Endothelial cell of umbilical vein (primary cell): ENCODE data around the gene GAS2L2. TPM values are rescaled to one million over a fixed set of nuclear protein-coding genes. Genes with fewer than 3 reads are reported as not detected.

Experiments used
- BruUV-seq: library from RNA; stranded (reverse); fragments of 400-500 nt; replicated peaks from 2 replicates; lab custom pipeline; 2021; lab: Mats Ljungman, UMichigan
- CTCF ChIA-PET: fragments of 300-600, 350-600 bp; sonication (Branson Sonifier 250); formaldehyde crosslinking; loops from one replicate; lab custom pipeline; 2021; ENCODE audit warnings: antibody characterized with exemption, inconsistent platforms; lab: Charles Lee
- POLR2A ChIA-PET: fragments of 300-600, 350-600 bp; sonication (Branson Sonifier 250); formaldehyde crosslinking; loops from one replicate; lab custom pipeline; 2021; ENCODE audit warnings: antibody characterized with exemption, inconsistent platforms; lab: Charles Lee
- DNase-seq: peaks from one replicate; pipeline ENCODE4 v3.0.0-alpha.2; 2011; ENCODE audit warnings: low read depth, low spot score
- FAIRE-seq: peaks from 2 replicates; lab custom pipeline; 2011; peaks lifted over from hg19 to GRCh38; lab: Jason Lieb, UNC
- H2AFZ ChIP-seq: 2 replicates; pipeline ENCODE4 v1.6.0; 2012; ENCODE audit warnings: low read depth, low read length, control low read depth, inconsistent platforms
- H3K27ac ChIP-seq: 2 replicates; pipeline ENCODE4 v1.5.1; 2011; ENCODE audit warnings: low read depth, mild to moderate bottlenecking, control low read depth, low read length, moderate library complexity; ENCODE audit not compliant: insufficient read depth
- H3K27me3 ChIP-seq, 2 experiments: 2 replicates each; pipeline versions ENCODE4 v1.6.0 to v1.6.1; 2011; ENCODE audit warnings: low read length in 2 of 2, mixed read lengths in 1 of 2; ENCODE audit not compliant: control insufficient read depth in 2 of 2, insufficient read depth in 2 of 2
- H3K36me3 ChIP-seq, 2 experiments: 2 replicates in 1 of 2; 3 replicates in 1 of 2; pipeline ENCODE4 v1.5.1; 2011; ENCODE audit warnings: low read length in 2 of 2, mild to moderate bottlenecking in 1 of 2, moderate library complexity in 1 of 2; ENCODE audit not compliant: control insufficient read depth in 2 of 2, insufficient read depth in 2 of 2; ENCODE audit errors: extremely low read depth in 1 of 2
- H3K4me1 ChIP-seq: 3 replicates; pipeline ENCODE4 v1.5.1; 2011; ENCODE audit warnings: mild to moderate bottlenecking, low read length; ENCODE audit not compliant: control insufficient read depth, insufficient read depth; ENCODE audit errors: extremely low read depth
- H3K4me2 ChIP-seq: 2 replicates; pipeline ENCODE4 v1.6.1; 2011; ENCODE audit warnings: low read length, control low read depth, mixed read lengths; ENCODE audit not compliant: insufficient read depth
- H3K4me3 ChIP-seq, 3 experiments: fragments of 200-600 bp in 1 of 3; sonication (generic), shearing (Covaris generic) in 1 of 3; replicated peaks in 1 of 3; 2 replicates each; pipeline ENCODE4 v1.5.1; 2011 to 2016; ENCODE audit warnings: control low read depth in 3 of 3, low read length in 3 of 3, mild to moderate bottlenecking in 2 of 3, inconsistent platforms in 1 of 3, low read depth in 1 of 3, moderate library complexity in 1 of 3; ENCODE audit not compliant: insufficient read depth in 1 of 3
- H3K79me2 ChIP-seq: 2 replicates; pipeline ENCODE4 v1.6.0; 2012; ENCODE audit warnings: low read length, inconsistent platforms; ENCODE audit not compliant: control insufficient read depth, insufficient read depth
- H3K9ac ChIP-seq: replicated peaks from 2 replicates; pipeline ENCODE3; 2011; ENCODE audit warnings: low read length, control low read depth; ENCODE audit not compliant: insufficient read depth; ENCODE audit errors: extremely low read depth
- H3K9me1 ChIP-seq: replicated peaks from 3 replicates; pipeline ENCODE4 v1.6.0; 2011; ENCODE audit warnings: mild to moderate bottlenecking, low read length; ENCODE audit not compliant: control insufficient read depth, insufficient read depth; ENCODE audit errors: extremely low read depth
- H3K9me3 ChIP-seq: replicated peaks from 2 replicates; pipeline ENCODE4 v1.5.1; 2012; ENCODE audit warnings: low read length, inconsistent platforms; ENCODE audit not compliant: control insufficient read depth, insufficient read depth
- H4K20me1 ChIP-seq: replicated peaks from 2 replicates; pipeline ENCODE3; 2011; ENCODE audit warnings: mild to moderate bottlenecking, low read length; ENCODE audit not compliant: control insufficient read depth, insufficient read depth; ENCODE audit errors: extremely low read depth
- FOS ChIP-seq: IDR thresholded peaks from 2 replicates; pipeline ENCODE4 v1.6.1; 2011; ENCODE audit warnings: mild to moderate bottlenecking, low read length, moderate library complexity, borderline replicate concordance; ENCODE audit not compliant: insufficient read depth
- GATA2 ChIP-seq: IDR thresholded peaks from 2 replicates; pipeline ENCODE4 v1.7.0; 2011; ENCODE audit warnings: low read depth, mild to moderate bottlenecking, moderate library complexity, mixed read lengths, low read length; ENCODE audit not compliant: insufficient read length, insufficient read depth
- JUN ChIP-seq: IDR thresholded peaks from 2 replicates; pipeline ENCODE4 v1.6.1; 2011; ENCODE audit warnings: borderline replicate concordance, low read depth; ENCODE audit not compliant: insufficient read length, insufficient read depth
- MYC ChIP-seq: IDR thresholded peaks from one replicate; pipeline ENCODE4 v1.6.1; 2011; ENCODE audit warnings: mild to moderate bottlenecking, low read depth, low read length
- POLR2A ChIP-seq: IDR thresholded peaks from 2 replicates; pipeline ENCODE4 v1.6.1; 2012; ENCODE audit warnings: low read depth, mild to moderate bottlenecking, control low read depth, low read length
- POLR2AphosphoS5 ChIP-seq: IDR thresholded peaks from 2 replicates; pipeline ENCODE4 v1.6.1; 2012; ENCODE audit warnings: low read depth, mild to moderate bottlenecking, control low read depth, low read length, moderate library complexity; ENCODE audit not compliant: insufficient read depth
- dilution Hi-C: fragments of 300-500 bp; cut with MboI; formaldehyde crosslinking; loops from one replicate; pipeline ENCODE4 v1.15.0; 2019; ENCODE audit warnings: low sequenced_read_pairs; ENCODE audit not compliant: extremely low pct_ligation_motif_present
- intact Hi-C: fragments of 100-400 bp; cut with micrococcal nuclease; formaldehyde crosslinking; loops from one replicate; pipeline ENCODE4 v1.10.0; 2022
- polyA plus RNA-seq, 4 experiments: library from polyadenylated mRNA; depleted of rRNA in 3 of 4; stranded (reverse) in 3 of 4; unstranded in 1 of 4; fragments of >200 nt; gene quantifications; 2 replicates each; pipeline versions ENCODE4 v1.2.1 to v1.2.3, GENCODE V29; 2011 to 2012; ENCODE audit warnings: missing spikeins in 1 of 4
- total RNA-seq: library from RNA; stranded (reverse); gene quantifications from 2 replicates; pipeline ENCODE4 v1.2.3, GENCODE V29; 2021
- TF ChIP-seq, protein P1 (sequence below), 2 donors: IDR thresholded peaks; 1 replicate in 1 of 2; 2 replicates in 1 of 2; pipeline ENCODE4 v1.5.1; 2011; ENCODE audit warnings: low read length in 2 of 2, mild to moderate bottlenecking in 2 of 2, moderate library complexity in 2 of 2, control low read depth in 1 of 2, inconsistent platforms in 1 of 2, low read depth in 1 of 2; ENCODE audit not compliant: insufficient read depth in 1 of 2; ENCODE audit errors: extremely low read depth in 1 of 2
- TF ChIP-seq, protein P2 (sequence below): IDR thresholded peaks from 2 replicates; pipeline ENCODE4 v1.6.1; 2011; ENCODE audit not compliant: insufficient read depth, insufficient read length

Gene GAS2L2
- total and polyA plus RNA-seq, 2 donors (not counting 3 experiments of a cell fraction or from before 2014, with no cell fraction given) = not detected

DNA sequence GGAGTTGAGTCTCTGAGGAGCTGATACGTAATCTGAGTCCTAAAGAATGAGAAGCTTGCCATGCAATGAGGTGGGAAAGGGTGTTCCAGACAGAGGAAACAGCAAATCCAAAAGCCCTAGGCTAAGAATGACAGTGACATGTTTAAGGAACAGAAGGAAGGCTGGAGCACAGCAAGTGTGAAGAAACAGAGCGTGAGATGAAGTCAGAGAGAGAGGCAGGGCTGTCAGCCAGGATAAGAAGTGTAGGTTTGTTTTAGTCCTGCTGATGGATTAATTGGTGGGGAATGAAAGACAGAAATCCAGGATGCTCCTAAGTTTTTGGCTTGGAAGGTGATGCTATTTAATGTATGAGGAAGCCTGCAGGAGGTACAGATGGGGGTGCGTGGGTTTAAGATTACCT is 27.9 kb upstream of the GAS2L2 start:
- Histone ChIP-seq H3K4me1 (no peaks in the 10 kb centered on the region), H3K4me2 (no peak overlapping the region), H3K27ac (no peak overlapping the region), H3K9ac (no peak overlapping the region), H3K4me3 (no peak overlapping the region), H3K9me3 (no peaks in the 10 kb centered on the region), H2AFZ (no peak overlapping the region), H3K36me3 (no peaks in the 10 kb centered on the region), H4K20me1 (no peaks in the 10 kb centered on the region), H3K9me1 (no peaks in the 10 kb centered on the region), H3K27me3 (peaks cover 10 to 19% of the 10 kb centered on the region in 2 experiments), H3K79me2 (no peaks in the 10 kb centered on the region)
- DNase-seq (no peak), FAIRE-seq (no peak)
- intact Hi-C loops (no loop called here), dilution Hi-C loops (no loop called here)
- POLR2A ChIA-PET = no interaction called here
- no TSS peak for BruUV-seq
- CTCF ChIA-PET = interaction anchor here (0.9 to 4.5 kb wide), 5 partner anchors 9 to 28 kb away, joined by 3 to 33 read pairs (median 6); partner anchors contain the start of genes MMP28 and TAF15
- TF ChIP-seq POLR2A (no peak), MYC (no peak), FOS (no peak), GATA2 (no peak), POLR2AphosphoS5 (no peak), JUN (no peak)
- TF ChIP-seq, protein P1, sequence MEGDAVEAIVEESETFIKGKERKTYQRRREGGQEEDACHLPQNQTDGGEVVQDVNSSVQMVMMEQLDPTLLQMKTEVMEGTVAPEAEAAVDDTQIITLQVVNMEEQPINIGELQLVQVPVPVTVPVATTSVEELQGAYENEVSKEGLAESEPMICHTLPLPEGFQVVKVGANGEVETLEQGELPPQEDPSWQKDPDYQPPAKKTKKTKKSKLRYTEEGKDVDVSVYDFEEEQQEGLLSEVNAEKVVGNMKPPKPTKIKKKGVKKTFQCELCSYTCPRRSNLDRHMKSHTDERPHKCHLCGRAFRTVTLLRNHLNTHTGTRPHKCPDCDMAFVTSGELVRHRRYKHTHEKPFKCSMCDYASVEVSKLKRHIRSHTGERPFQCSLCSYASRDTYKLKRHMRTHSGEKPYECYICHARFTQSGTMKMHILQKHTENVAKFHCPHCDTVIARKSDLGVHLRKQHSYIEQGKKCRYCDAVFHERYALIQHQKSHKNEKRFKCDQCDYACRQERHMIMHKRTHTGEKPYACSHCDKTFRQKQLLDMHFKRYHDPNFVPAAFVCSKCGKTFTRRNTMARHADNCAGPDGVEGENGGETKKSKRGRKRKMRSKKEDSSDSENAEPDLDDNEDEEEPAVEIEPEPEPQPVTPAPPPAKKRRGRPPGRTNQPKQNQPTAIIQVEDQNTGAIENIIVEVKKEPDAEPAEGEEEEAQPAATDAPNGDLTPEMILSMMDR (IDR thresholded peaks at IDR 0.05; ENCODE audit: extremely low read depth in 1 of 2, insufficient read depth in 1 of 2, low read depth in 1 of 2, low read length in 2 of 2) = no peak
- TF ChIP-seq, protein P2, sequence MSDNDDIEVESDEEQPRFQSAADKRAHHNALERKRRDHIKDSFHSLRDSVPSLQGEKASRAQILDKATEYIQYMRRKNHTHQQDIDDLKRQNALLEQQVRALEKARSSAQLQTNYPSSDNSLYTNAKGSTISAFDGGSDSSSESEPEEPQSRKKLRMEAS = no peak
